GM19240 (cell line): ENCODE data around the gene CTNNA3.
"Not testable (repeated sequence)": the region's sequence is repeated elsewhere in the genome, so short reads cannot be mapped to it uniquely, and the experiment has no call there.

Source experiments
- DNase-seq: peaks from one replicate; pipeline ENCODE4 v3.0.0; 2011; ENCODE audit warnings: low spot score; ENCODE audit not compliant: insufficient read length

CTNNA3 gene

GRCh38 chr10:67518756-67519155 is 177.2 kb downstream of the CTNNA3 start:
- DNase-seq, result no peak

- DNase-seq, result no peak
These were observed 178.0 kb downstream of the CTNNA3 start for GRCh38 chr10:67518043-67518442.

DNA sequence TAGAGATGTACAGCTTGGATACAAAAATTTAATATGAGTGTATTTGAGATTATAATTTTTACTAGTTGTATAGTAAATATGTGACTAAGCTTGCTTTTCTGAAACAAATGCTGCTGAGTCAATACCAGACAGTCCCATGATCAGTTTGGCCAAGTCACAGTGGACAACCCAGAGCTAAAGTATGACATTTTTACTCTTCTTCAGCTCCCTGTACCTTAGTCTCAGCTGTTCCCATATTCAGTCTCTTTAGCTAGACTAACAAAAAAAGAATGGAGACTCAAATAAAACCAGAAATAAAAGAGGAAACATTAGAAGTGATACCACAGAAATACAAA is 189.3 kb downstream of the CTNNA3 start:
- no peak for DNase-seq

DNA sequence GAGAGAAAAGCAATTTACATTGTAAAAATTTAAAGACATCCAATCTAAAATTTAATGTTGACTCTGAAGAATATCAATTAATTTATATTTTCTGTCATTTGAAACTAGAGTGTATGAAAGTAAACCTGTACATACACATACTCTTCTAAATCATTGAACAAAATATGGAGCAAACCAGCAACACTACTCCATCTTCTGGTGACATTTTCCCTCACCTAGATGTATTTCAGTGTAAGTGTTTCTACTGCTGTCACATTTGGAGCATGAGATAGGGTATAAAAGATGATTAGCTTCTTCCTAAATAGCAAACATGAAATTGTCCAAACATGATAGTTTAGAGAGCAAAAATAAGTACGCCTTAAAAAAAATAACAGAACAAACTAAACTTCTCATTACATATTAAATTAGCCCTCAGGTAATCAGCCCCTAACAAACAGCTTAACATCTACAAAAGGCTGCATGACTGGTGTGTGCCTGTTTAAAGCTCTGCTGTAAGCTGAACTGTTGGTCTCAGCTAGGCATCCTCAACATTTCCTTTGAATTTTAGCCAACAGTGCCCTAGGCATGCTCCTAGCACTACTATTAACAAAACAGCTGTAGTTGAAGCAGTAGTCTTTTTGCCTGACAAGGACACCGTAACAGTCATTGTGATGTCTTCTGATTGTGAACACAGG is 189.8 kb downstream of the CTNNA3 start:
- no peak for DNase-seq

GRCh38 chr10:67492317-67493019 is 203.5 kb downstream of the CTNNA3 start:
- no peak for DNase-seq

DNA sequence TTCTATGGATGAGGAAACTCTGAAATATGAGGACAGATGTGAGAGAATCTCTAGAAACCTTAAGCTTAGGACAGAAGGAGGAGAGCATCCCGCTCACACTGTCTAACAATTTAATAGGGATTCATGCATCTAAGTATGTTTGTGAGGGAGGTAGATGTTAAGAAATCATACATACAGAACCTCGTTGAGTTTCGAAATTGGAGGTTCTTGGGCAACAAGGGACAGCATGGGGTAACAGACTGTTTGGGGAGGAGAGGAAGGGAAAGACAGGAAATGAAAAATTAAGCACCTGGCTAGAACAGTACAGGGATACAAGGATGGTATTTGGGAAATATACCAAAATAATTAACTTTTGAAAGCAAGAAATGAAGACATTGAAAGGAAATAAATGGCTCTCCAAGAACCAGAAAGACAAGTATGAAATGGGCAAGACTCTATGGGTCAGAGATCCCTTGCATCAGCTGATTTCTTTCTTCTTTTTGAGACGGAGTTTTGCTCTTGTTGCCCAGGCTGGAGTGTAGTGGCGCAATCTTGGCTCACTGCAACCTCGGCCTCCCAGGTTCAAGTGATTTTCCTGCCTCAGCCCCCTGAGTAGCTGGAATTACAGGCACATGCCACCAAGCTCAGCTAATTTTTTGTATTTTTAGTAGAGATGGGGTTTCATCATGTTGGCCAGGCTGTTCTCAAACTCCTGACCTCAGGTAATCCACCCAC is 207.9 kb downstream of the CTNNA3 start:
- DNase-seq, result no peak

DNA sequence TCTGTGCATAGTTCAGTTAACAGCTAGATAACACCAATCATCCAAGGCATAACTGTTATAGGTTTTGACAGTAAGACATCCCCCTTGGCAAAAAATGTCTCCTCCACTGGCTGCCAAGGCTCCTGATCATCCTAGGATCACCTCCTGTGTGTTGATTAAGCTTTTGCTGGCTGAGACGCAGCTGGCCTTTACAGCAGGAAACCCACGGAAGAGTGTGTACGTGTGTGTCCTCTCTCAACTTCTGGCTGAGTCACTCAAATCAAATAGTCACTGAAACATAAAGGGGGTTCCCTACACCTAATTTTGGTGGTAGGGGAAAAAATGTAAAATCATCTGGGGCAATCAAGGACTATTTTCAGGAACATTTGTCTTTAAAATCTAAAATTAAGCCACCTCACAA is 208.8 kb downstream of the CTNNA3 start:
- DNase-seq, result no peak

- no peak for DNase-seq
These were observed 218.1 kb downstream of the CTNNA3 start for GRCh38 chr10:67477868-67478267.

DNA sequence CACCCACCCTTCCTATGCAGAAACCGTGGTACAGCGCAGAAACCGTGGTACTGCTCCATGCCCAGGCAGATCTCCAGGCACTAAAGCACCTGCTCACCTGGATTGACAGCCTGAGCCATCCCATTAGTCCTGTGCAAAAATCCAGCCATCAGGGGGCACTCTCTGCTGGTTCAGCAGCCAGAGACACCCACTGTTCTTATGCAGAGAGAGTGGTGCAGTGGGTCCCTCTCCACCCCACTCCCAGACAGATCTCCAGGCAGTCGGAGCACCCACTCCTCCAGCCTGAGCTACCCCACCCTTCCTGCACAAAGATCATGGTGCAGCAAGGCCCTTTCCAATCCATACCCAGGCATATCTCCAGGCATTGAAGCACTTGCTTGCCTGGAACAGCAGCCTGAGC is 219.8 kb downstream of the CTNNA3 start:
- no peak for DNase-seq

DNA sequence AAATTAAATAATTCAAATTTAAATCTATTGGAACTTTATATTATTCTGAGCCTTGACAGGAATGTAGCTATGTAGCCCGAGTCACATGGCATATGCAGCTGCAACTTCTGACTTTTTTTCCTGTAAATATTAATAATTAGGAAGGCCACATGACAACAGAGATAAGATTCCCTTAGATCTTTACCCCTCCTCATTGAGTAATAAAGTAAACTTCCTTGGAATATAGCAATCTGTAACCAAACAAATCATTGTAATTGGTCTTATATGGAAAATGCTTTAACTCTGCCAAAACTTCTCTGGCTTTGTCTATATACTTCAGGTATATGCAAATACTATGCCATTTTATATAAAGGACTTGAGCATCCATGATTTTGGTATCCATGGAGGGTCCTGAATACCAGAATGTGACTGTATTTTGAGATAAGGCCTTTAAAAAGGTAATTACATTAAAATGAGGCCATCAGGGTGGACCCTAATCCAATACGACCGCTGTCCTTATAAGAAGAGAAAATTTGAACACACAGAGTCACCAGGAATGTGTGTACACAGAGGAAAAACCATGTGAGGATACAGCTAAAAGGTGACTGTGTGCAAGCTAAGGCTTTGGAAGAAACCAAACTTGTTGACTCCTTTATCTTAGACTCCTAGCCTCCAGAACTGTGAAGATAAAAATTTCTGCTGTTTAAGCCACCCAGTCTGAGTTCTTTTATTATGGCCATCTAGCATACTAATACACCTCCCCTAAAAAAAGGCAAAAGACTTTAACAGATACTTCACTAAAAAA is 222.0 kb downstream of the CTNNA3 start:
- DNase-seq, result no peak

GRCh38 chr10:67471022-67471421 is 225.0 kb downstream of the CTNNA3 start:
- DNase-seq, result no peak

GRCh38 chr10:67464278-67464677 is 231.7 kb downstream of the CTNNA3 start:
- no peak for DNase-seq

GRCh38 chr10:67452892-67453291 is 243.1 kb downstream of the CTNNA3 start:
- no peak for DNase-seq

- no peak for DNase-seq
These were observed 257.2 kb downstream of the CTNNA3 start for GRCh38 chr10:67438605-67439304.

GRCh38 chr10:67433276-67433675 is 262.7 kb downstream of the CTNNA3 start:
- DNase-seq, result no peak

DNA sequence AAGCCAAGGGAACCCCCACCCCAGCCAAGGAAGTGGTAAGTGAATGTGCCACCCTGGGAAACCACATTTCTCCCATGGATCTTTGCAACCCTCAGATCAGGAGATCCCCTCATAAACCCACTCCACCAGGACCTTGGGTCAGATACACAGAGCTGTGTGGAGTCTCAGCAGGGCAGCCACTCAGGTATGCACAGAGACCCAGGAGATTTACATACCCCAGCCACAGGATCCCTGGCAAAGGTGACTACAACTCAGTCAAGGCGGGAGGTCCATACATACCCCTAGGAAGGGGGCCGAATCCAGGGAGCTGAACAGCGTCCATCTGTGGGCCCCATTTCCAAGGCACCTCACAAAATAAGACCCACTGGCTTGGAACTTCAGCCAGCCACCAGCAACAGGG is 293.4 kb downstream of the CTNNA3 start:
- DNase-seq, result no peak

DNA sequence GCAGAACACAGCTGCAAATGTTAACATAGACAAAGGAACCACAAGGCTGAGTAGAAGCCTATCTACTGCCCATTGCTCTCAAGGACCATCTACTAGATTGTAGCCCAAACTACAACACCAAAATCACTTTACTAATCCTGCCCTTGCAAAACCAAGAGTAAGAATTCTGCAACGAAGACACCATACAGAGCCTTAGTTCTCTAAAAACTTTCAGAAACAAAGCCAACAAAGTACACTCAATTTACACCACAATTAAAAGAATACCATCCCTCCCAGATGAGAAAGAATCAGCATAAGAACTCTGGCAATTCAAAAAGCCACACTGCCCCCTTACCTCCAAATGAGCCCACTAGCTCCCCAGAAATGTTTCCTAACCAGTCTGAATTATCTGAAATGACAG is 294.3 kb downstream of the CTNNA3 start:
- no peak for DNase-seq

DNA sequence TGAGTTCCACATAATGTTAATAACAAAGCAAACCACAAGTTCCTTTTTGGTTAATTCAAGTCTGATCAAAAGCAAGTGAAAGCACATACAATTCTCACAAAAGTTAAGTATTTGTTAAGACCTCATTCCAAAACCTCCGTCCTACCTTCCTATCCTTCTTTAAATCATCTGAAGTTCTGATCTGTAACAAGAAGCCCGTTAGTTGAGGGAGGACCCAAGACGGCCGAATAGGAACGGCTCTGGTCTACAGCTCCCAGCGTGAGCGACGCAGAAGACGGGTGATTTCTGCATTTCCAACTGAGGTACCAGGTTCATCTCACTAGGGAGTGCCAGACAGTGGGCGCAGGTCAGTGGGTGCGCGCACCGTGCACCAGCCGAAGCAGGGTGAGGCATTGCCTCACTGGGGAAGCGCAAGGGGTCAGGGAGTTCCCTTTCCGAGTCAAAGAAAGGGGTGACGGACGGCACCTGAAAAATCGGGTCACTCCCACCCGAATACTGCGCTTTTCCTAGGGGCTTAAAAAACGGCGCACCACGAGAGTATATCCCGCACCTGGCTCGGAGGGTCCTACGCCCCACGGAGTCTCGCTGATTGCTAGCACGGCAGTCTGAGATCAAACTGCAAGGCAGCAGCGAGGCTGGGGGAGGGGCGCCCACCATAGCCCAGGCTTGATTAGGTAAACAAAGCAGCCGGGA is 309.0 kb downstream of the CTNNA3 start:
- not testable (repeated sequence) for DNase-seq

DNA sequence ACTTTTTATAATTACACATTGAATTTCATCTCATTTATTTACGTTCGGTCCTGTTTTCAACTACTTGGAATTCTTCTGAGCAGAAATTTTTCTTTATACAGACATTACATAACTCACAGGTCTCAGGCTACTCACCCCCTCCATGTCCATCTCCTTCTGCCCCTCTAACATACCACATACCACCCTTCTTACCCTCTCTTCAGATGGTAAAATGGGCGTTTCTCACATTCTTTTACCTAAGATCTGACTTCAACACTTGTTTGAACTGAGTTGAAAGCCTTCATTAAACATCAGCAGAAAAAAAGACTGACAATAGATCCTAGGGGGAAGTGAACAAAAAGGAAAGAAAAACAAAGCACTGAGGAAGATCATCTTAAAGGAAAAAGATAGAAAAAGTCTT is 309.7 kb downstream of the CTNNA3 start:
- DNase-seq, result no peak

GRCh38 chr10:67385566-67385965 is 310.4 kb downstream of the CTNNA3 start:
- no peak for DNase-seq

DNA sequence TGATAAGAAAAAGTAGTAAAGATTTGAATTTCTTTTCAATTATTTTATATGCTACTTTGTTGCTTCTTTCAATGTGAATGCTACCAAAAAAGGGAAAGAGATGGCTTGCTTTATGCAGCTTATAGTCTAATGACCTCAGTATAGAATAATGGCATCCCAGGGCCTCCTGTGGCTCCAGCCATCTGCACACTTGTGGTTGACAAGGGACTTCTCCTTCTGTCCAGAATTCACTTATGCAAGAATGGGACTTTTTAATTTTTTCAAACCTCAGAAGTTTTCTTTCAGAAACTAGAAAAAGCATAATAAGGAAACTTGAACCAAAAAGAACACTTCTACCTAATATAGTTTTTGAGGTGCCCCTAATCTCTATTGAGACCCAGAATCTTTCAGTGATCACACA is 310.9 kb downstream of the CTNNA3 start:
- no peak for DNase-seq
